Measurements from ENCODE around the gene TANGO6.

TANGO6 gene

GRCh38 chr16:68860978-68861892 is 17.9 kb downstream of the TANGO6 start:
- Histone ChIP-seq H3K36me3 (replicated peaks; ENCODE audit: insufficient read depth, low read length) (no peaks in the 10 kb centered on the region), H4K20me1 (ENCODE audit: insufficient read depth, low read length) (no peaks in the 10 kb centered on the region), H3K9ac (ENCODE audit: low read length) (no peak overlapping the region), H3K9me3 (replicated peaks; ENCODE audit: insufficient read depth, low read length) (no peaks in the 10 kb centered on the region), H3K4me3 (ENCODE audit: low read length) (no peak overlapping the region), H3K9me2 (replicated peaks; ENCODE audit: insufficient read depth, low read length) (no peaks in the 10 kb centered on the region), H3K4me1 (ENCODE audit: low read length) (no peaks in the 10 kb centered on the region), H3K27me3 (replicated peaks; ENCODE audit: insufficient read depth, low read length) (no peaks in the 10 kb centered on the region), H3K79me2 (ENCODE audit: low read length) (no peaks in the 10 kb centered on the region), H3K4me2 (ENCODE audit: low read depth, low read length) (no peak overlapping the region), H3F3A (ENCODE audit: insufficient read depth, low read length) (no peaks in the 10 kb centered on the region), H3K27ac (ENCODE audit: low read length) (no peak overlapping the region), H2AFZ (ENCODE audit: low read length) (no peak overlapping the region)
- no peak for DNase-seq
- TF ChIP-seq EZH2 (optimal IDR thresholded peaks at IDR 0.05; ENCODE audit: low read depth, low read length): no peak
- TF ChIP-seq CTCF (IDR thresholded peaks at IDR 0.05; ENCODE audit: low read length): no peak
- no peak for TF ChIP-seq EZH2phosphoT487 (IDR thresholded peaks at IDR 0.05; ENCODE audit: low read length)

DNA sequence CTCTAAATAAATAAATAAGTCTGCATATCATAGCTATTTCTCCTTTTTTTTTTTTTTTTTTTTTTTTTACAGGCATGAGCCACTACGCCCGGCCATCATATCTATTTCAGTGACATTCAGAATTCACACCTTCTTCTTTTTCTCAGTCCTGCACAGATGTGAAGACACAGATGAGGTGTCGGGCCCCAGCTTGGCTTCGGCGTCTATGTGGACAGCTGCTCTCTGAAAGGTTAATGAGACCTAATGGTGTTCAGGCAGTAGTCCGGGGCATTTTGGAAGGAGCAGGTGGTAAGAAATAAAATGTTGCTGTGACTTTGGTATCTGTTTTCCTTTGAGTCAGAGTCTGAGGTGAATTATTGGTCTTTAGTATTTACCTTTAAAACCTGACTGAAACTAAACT is 23.6 kb downstream of the TANGO6 start:
- Histone ChIP-seq H3K27me3 (replicated peaks; ENCODE audit: insufficient read depth, low read length) (no peaks in the 10 kb centered on the region), H2AFZ (ENCODE audit: low read length) (no peak overlapping the region), H3K9me2 (replicated peaks; ENCODE audit: insufficient read depth, low read length) (no peaks in the 10 kb centered on the region), H3F3A (ENCODE audit: insufficient read depth, low read length) (no peaks in the 10 kb centered on the region), H3K4me1 (ENCODE audit: low read length) (no peaks in the 10 kb centered on the region), H3K79me2 (ENCODE audit: low read length) (no peaks in the 10 kb centered on the region), H3K9me3 (replicated peaks; ENCODE audit: insufficient read depth, low read length) (no peaks in the 10 kb centered on the region), H3K4me3 (ENCODE audit: low read length) (no peak overlapping the region), H4K20me1 (ENCODE audit: insufficient read depth, low read length) (no peaks in the 10 kb centered on the region), H3K9ac (ENCODE audit: low read length) (no peak overlapping the region), H3K4me2 (ENCODE audit: low read depth, low read length) (no peak overlapping the region), H3K36me3 (replicated peaks; ENCODE audit: insufficient read depth, low read length) (no peaks in the 10 kb centered on the region), H3K27ac (ENCODE audit: low read length) (no peak overlapping the region)
- no peak for DNase-seq
- no peak for TF ChIP-seq EZH2phosphoT487 (IDR thresholded peaks at IDR 0.05; ENCODE audit: low read length)

GRCh38 chr16:68869492-68870088 is 26.3 kb downstream of the TANGO6 start:
- H3K36me3 ChIP-seq (replicated peaks; ENCODE audit: insufficient read depth, low read length): no peaks in the 10 kb centered on the region
- H3K4me1 ChIP-seq (ENCODE audit: low read length): no peaks in the 10 kb centered on the region
- no peaks in the 10 kb centered on the region for H3K27me3 ChIP-seq (replicated peaks; ENCODE audit: insufficient read depth, low read length)
- TF ChIP-seq EZH2phosphoT487 (IDR thresholded peaks at IDR 0.05; ENCODE audit: low read length): no peak
- no peak for TF ChIP-seq EZH2 (optimal IDR thresholded peaks at IDR 0.05; ENCODE audit: low read depth, low read length)
- TF ChIP-seq CTCF (IDR thresholded peaks at IDR 0.05; ENCODE audit: low read length): no peak
- no peaks in the 10 kb centered on the region for H3K9me3 ChIP-seq (replicated peaks; ENCODE audit: insufficient read depth, low read length)
- no peaks in the 10 kb centered on the region for H4K20me1 ChIP-seq (ENCODE audit: insufficient read depth, low read length)
- H3K27ac ChIP-seq (ENCODE audit: low read length): no peak overlapping the region
- H2AFZ ChIP-seq (ENCODE audit: low read length): no peak overlapping the region
- no peaks in the 10 kb centered on the region for H3F3A ChIP-seq (ENCODE audit: insufficient read depth, low read length)
- H3K4me2 ChIP-seq (ENCODE audit: low read depth, low read length): no peak overlapping the region
- DNase-seq: no peak
- no peaks in the 10 kb centered on the region for H3K79me2 ChIP-seq (ENCODE audit: low read length)
- H3K4me3 ChIP-seq (ENCODE audit: low read length): no peak overlapping the region
- H3K9ac ChIP-seq (ENCODE audit: low read length): no peak overlapping the region
- H3K9me2 ChIP-seq (replicated peaks; ENCODE audit: insufficient read depth, low read length): no peaks in the 10 kb centered on the region

All from MM.1S (cell line).